Kidney epithelial cell (primary cell): ENCODE results near the gene TIMM50. TPM values are rescaled to one million over a fixed set of nuclear protein-coding genes. Genes with fewer than 3 reads are reported as not detected.
A peak's percentile ranks its signal among the peaks of the same experiment; 100 is the strongest.

Source experiments
- DNase-seq: peaks from one replicate; pipeline ENCODE4 v3.0.0-alpha.2; 2010; ENCODE audit warnings: low read depth
- H3K27me3 ChIP-seq: 2 replicates; pipeline ENCODE4 v1.6.0; 2011; ENCODE audit warnings: low read length; ENCODE audit not compliant: control insufficient read depth, insufficient read depth
- H3K36me3 ChIP-seq: 2 replicates; pipeline ENCODE4 v1.5.1; 2011; ENCODE audit warnings: low read length; ENCODE audit not compliant: control insufficient read depth, insufficient read depth
- H3K4me3 ChIP-seq: 2 replicates; pipeline ENCODE4 v1.5.1; 2011; ENCODE audit warnings: low read depth, mild to moderate bottlenecking, control low read depth, low read length
- total RNA-seq: library from RNA; depleted of rRNA; stranded (reverse); fragments of >200 nt; gene quantifications from 2 replicates; pipeline ENCODE4 v1.2.3, GENCODE V29; 2015
- TF ChIP-seq, protein P1 (sequence below): IDR thresholded peaks from 2 replicates; pipeline ENCODE4 v1.5.1; 2011; ENCODE audit warnings: mild to moderate bottlenecking, moderate library complexity, low read length, control low read depth, inconsistent platforms; ENCODE audit not compliant: insufficient read depth, poor library complexity, severe bottlenecking

TIMM50 gene
- total RNA-seq, 1 donor from 2014 or later: 89.0 TPM

DNA sequence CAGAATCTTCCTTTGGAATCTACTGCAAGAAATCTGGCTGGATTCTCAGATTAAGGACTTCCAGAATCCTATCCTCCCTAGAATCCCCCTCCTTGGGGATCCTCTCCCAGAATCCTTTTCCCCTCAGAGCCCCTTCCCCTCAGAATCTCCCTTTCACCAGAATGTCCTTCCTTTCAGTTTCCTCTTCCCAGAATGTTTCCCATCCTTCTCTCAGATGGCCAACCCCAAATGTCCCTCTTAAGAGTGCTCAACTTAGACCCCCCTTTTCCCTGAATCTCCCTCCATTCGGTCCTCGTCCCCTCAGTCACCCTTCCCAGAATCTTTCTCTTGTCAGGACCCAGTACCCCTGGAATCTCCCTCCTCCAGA lies 44.3 kb upstream of the TIMM50 start:
- H3K27me3 ChIP-seq: no peaks in the 10 kb centered on the region
- DNase-seq: no peak
- peaks cover 4% of the 10 kb centered on the region for H3K36me3 ChIP-seq
- peak overlapping the region; percentile 57 for H3K4me3 ChIP-seq
- TF ChIP-seq, protein P1, sequence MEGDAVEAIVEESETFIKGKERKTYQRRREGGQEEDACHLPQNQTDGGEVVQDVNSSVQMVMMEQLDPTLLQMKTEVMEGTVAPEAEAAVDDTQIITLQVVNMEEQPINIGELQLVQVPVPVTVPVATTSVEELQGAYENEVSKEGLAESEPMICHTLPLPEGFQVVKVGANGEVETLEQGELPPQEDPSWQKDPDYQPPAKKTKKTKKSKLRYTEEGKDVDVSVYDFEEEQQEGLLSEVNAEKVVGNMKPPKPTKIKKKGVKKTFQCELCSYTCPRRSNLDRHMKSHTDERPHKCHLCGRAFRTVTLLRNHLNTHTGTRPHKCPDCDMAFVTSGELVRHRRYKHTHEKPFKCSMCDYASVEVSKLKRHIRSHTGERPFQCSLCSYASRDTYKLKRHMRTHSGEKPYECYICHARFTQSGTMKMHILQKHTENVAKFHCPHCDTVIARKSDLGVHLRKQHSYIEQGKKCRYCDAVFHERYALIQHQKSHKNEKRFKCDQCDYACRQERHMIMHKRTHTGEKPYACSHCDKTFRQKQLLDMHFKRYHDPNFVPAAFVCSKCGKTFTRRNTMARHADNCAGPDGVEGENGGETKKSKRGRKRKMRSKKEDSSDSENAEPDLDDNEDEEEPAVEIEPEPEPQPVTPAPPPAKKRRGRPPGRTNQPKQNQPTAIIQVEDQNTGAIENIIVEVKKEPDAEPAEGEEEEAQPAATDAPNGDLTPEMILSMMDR: no peak

DNA sequence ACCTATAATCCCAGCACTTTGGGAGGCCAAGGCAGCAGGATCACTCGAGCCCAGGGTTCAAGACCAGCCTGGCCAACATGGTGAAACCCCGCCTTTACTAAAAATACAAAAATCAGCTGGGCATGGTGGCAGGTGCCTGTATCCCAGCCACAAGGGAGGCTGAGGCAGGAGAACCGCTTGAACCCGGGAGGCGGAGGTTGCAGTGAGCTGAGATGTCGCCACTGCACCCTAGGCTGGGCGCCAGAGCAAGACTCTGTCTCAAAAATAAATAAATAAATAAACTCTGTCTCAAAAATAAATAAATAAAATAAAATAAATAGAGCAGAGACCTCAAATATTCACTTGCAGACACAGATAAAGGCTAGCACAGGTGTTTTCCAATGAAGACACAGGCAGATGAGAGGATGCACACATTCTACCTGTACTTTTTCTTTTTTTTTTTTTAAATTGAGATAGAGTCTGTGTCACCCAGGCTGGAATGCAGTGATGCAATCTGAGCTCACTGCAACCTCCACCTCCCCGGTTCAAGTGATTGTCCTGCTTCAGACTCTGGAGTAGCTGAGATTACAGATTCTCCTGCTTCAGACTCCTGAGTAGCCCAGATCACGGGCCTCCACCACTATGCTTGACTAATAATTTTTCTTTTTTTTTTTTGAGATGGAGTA lies 42.2 kb upstream of the TIMM50 start:
- Histone ChIP-seq H3K27me3 (no peaks in the 10 kb centered on the region), H3K36me3 (peaks cover 4% of the 10 kb centered on the region), H3K4me3 (no peak overlapping the region)
- no peak for DNase-seq
- TF ChIP-seq, protein P1: no peak

GRCh38 chr19:39444598-39445195 lies 35.9 kb upstream of the TIMM50 start:
- no peak for DNase-seq
- no peaks in the 10 kb centered on the region for H3K36me3 ChIP-seq
- no peaks in the 10 kb centered on the region for H3K27me3 ChIP-seq
- H3K4me3 ChIP-seq: peak overlapping the region; percentile 99
- TF ChIP-seq, protein P1: no peak

DNA sequence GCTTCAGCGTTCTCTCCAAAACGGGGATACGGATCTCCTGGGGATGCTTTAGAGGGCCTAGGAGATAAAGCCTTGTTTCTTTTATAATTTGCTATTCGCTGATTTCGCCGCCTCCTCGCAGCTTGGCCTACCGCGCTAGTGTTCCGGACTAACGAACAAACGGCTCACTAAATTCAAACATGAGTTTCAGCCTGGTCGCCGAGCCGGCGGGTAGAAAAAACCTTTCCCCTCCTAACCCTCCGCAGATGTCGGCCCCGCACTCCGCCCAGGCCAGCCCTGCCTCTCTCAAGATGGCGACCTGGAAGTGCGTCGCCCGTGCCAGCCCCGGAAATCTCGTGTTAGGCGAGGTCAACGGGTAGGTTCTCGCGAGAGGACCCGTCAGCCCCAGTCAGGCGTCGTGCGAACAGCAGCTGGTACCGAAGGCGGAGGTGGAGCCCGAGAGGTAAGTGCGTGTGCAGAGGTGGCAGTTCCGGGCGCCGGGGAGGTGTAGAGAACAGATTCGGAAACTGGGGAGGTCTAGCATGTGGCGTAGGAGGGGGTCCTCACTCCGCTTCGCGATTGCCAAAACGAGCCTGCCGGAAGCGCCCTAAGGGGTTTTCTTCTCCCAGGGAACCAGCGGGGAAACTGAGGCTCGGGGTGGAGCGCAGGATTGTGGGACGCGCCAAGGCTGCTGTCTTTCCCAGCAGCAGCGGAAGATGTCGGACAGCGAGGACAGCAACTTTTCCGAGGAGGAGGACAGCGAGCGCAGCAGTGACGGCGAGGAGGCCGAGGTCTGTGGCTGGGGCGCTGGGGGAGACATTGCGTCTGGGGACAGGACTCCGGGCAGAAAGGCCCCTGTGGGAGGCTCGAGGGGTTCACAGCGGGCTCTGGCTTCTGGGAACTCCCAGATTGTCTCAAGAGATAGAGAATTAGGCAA lies 35.2 kb upstream of the TIMM50 start, which contains the start of gene SUPT5H:
Gene SUPT5H, plus strand, starts transcription at position 387 of the 916 bp plus-strand sequence. Its CDS starts 309 bp downstream, at position 696.
- Histone ChIP-seq H3K27me3 (no peaks in the 10 kb centered on the region), H3K4me3 (peak within 1 kb of the TSS; percentile 99), H3K36me3 (no peaks in the 10 kb centered on the region)
- TF ChIP-seq, protein P1: no peak
- peak; percentile 91 for DNase-seq

GRCh38 chr19:39446365-39447084 lies 34.1 kb upstream of the TIMM50 start:
- TF ChIP-seq, protein P1: no peak
- Histone ChIP-seq H3K4me3 (peak overlapping the region; percentile 99), H3K36me3 (no peaks in the 10 kb centered on the region), H3K27me3 (no peaks in the 10 kb centered on the region)
- DNase-seq: no peak
